Gastrocnemius medialis (tissue), 4 donors: ENCODE data around the gene BAIAP2L1.

Experiments
- CTCF ChIP-seq, 5 experiments: fragments of 450-650 bp in 3 of 5; fragments of 200-600 bp in 2 of 5; sonication (generic) in 2 of 5; IDR thresholded peaks in 4 of 5; conservative IDR thresholded peaks in 1 of 5; 1 replicate in 4 of 5; 2 replicates in 1 of 5; pipeline ENCODE4 v1.5.1; 2016 to 2019; ENCODE audit warnings: antibody characterized with exemption in 5 of 5, mild to moderate bottlenecking in 3 of 5, moderate library complexity in 3 of 5
- POLR2A ChIP-seq, 2 donors: fragments of 450-650 bp; IDR thresholded peaks; one replicate each; pipeline ENCODE4 v1.6.1; 2017; ENCODE audit warnings: antibody characterized with exemption in 2 of 2, mild to moderate bottlenecking in 2 of 2, moderate library complexity in 2 of 2

GRCh38 chr7:98294798-98295382, 106.0 kb downstream of the BAIAP2L1 start:
- peak; percentile 4 to 67 (median 58) for TF ChIP-seq CTCF (IDR thresholded peaks at IDR 0.05 in 4 of 5, conservative IDR thresholded peaks at IDR 0.05 in 1 of 5)
- TF ChIP-seq POLR2A (IDR thresholded peaks at IDR 0.05), result no peak
